Peyer's patch (tissue), 4 donors: ENCODE results near the gene FAM193A.

Source experiments
- CTCF ChIP-seq, 6 experiments: fragments of 450-650 bp in 4 of 6; fragments of 200-600 bp in 2 of 6; sonication (generic) in 1 of 6; IDR thresholded peaks; one replicate each; pipeline ENCODE4 v1.5.1; 2017 to 2019; ENCODE audit warnings: antibody characterized with exemption in 6 of 6, mild to moderate bottlenecking in 3 of 6, moderate library complexity in 1 of 6
- POLR2A ChIP-seq, 2 donors: fragments of 450-650 bp; IDR thresholded peaks; one replicate each; pipeline ENCODE4 v1.5.1; 2017; ENCODE audit warnings: antibody characterized with exemption in 2 of 2, mild to moderate bottlenecking in 2 of 2, moderate library complexity in 2 of 2

- TF ChIP-seq CTCF (IDR thresholded peaks at IDR 0.05) (no peak), POLR2A (IDR thresholded peaks at IDR 0.05) (no peak)
Observed at GRCh38 chr4:2671267-2671895, 134.9 kb downstream of the FAM193A start.
